SU-DHL-6 (cell line): ENCODE measurements around the gene LRFN5.
A peak's percentile ranks its signal among the peaks of the same experiment; 100 is the strongest.

ENCODE experiments used
- H2AFZ ChIP-seq: fragments of 200-600 bp; sonication (generic); 2 replicates; pipeline ENCODE4 v1.6.1; 2014; ENCODE audit warnings: low read depth, mild to moderate bottlenecking, moderate library complexity, mixed read lengths, antibody characterized with exemption, low read length; ENCODE audit not compliant: severe bottlenecking
- H3F3A ChIP-seq: fragments of 200-600 bp; shearing (Covaris generic); 2 replicates; pipeline ENCODE4 v1.6.0; 2016; ENCODE audit warnings: antibody characterized with exemption, mild to moderate bottlenecking; ENCODE audit not compliant: insufficient read depth
- H3K27ac ChIP-seq: fragments of 200-600 bp; sonication (generic); 2 replicates; pipeline ENCODE4 v1.5.1; 2016; ENCODE audit warnings: low read depth, mild to moderate bottlenecking, low read length, moderate library complexity, mixed read lengths
- H3K27me3 ChIP-seq: fragments of 200-600 bp; sonication (generic), shearing (Covaris generic); 2 replicates; pipeline ENCODE4 v1.6.0; 2014; ENCODE audit warnings: mild to moderate bottlenecking, low read length
- H3K36me3 ChIP-seq: fragments of 200-600 bp; sonication (generic); 2 replicates; pipeline ENCODE4 v1.6.1; 2014; ENCODE audit warnings: mild to moderate bottlenecking, low read length, mixed read lengths
- H3K4me2 ChIP-seq: fragments of 300-600, 200-600 bp; shearing (Covaris generic), sonication (generic); 2 replicates; pipeline ENCODE4 v1.6.0; 2014; ENCODE audit warnings: low read length, low read depth, mild to moderate bottlenecking; ENCODE audit not compliant: poor library complexity, severe bottlenecking
- H3K4me3 ChIP-seq: fragments of 200-600 bp; sonication (generic); 2 replicates; pipeline ENCODE4 v1.5.1; 2014; ENCODE audit warnings: antibody characterized with exemption, low read length, mild to moderate bottlenecking, mixed read lengths; ENCODE audit not compliant: insufficient read depth, poor library complexity, severe bottlenecking
- H3K79me2 ChIP-seq: fragments of 200-600 bp; sonication (generic); 2 replicates; pipeline ENCODE4 v1.6.1; 2014; ENCODE audit warnings: mild to moderate bottlenecking, low read length, moderate library complexity; ENCODE audit not compliant: insufficient read depth
- H3K9ac ChIP-seq: fragments of 200-600 bp; sonication (generic); 2 replicates; pipeline ENCODE4 v1.7.0; 2014; ENCODE audit warnings: mild to moderate bottlenecking, low read length
- H3K9me2 ChIP-seq: fragments of 200-600 bp; sonication (generic); replicated peaks from 2 replicates; pipeline ENCODE4 v1.6.1; 2014; ENCODE audit warnings: low read length; ENCODE audit not compliant: insufficient read depth
- H3K9me3 ChIP-seq: fragments of 200-600 bp; sonication (generic); 2 replicates; pipeline ENCODE4 v1.6.1; 2014; ENCODE audit warnings: low read length, mixed read lengths; ENCODE audit not compliant: insufficient read depth
- H4K20me1 ChIP-seq: fragments of 200-600 bp; sonication (generic); 2 replicates; pipeline ENCODE4 v1.6.1; 2014; ENCODE audit warnings: low read depth, mild to moderate bottlenecking, antibody characterized with exemption, low read length, moderate library complexity, mixed read lengths
- EZH2phosphoT487 ChIP-seq: fragments of 200-600 bp; sonication (generic), shearing (Covaris generic); conservative IDR thresholded peaks from 2 replicates; pipeline ENCODE4 v1.6.1; 2018; ENCODE audit warnings: mild to moderate bottlenecking, antibody characterized with exemption, low read length, moderate library complexity, mixed read lengths
- TF ChIP-seq, protein P1 (sequence below): fragments of 200-600 bp; sonication (generic); IDR thresholded peaks from one replicate; pipeline ENCODE4 v1.5.1; 2017; ENCODE audit warnings: antibody characterized with exemption, mild to moderate bottlenecking, low read length, moderate library complexity; ENCODE audit not compliant: insufficient read depth, poor library complexity, severe bottlenecking

LRFN5 gene

GRCh38 chr14:41805633-41806032 is 199.0 kb downstream of the LRFN5 start:
- Histone ChIP-seq H3K27me3 (no peaks in the 10 kb centered on the region), H3K9me3 (no peaks in the 10 kb centered on the region), H3K27ac (no peak overlapping the region), H2AFZ (peak overlapping the region; percentile 79), H3F3A (no peaks in the 10 kb centered on the region), H4K20me1 (no peaks in the 10 kb centered on the region), H3K79me2 (no peaks in the 10 kb centered on the region), H3K9ac (no peak overlapping the region), H3K9me2 (no peaks in the 10 kb centered on the region), H3K4me2 (no peak overlapping the region), H3K4me3 (no peak overlapping the region), H3K36me3 (no peaks in the 10 kb centered on the region)
- TF ChIP-seq, protein P1, sequence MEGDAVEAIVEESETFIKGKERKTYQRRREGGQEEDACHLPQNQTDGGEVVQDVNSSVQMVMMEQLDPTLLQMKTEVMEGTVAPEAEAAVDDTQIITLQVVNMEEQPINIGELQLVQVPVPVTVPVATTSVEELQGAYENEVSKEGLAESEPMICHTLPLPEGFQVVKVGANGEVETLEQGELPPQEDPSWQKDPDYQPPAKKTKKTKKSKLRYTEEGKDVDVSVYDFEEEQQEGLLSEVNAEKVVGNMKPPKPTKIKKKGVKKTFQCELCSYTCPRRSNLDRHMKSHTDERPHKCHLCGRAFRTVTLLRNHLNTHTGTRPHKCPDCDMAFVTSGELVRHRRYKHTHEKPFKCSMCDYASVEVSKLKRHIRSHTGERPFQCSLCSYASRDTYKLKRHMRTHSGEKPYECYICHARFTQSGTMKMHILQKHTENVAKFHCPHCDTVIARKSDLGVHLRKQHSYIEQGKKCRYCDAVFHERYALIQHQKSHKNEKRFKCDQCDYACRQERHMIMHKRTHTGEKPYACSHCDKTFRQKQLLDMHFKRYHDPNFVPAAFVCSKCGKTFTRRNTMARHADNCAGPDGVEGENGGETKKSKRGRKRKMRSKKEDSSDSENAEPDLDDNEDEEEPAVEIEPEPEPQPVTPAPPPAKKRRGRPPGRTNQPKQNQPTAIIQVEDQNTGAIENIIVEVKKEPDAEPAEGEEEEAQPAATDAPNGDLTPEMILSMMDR, result no peak
- TF ChIP-seq EZH2phosphoT487, result no peak

DNA sequence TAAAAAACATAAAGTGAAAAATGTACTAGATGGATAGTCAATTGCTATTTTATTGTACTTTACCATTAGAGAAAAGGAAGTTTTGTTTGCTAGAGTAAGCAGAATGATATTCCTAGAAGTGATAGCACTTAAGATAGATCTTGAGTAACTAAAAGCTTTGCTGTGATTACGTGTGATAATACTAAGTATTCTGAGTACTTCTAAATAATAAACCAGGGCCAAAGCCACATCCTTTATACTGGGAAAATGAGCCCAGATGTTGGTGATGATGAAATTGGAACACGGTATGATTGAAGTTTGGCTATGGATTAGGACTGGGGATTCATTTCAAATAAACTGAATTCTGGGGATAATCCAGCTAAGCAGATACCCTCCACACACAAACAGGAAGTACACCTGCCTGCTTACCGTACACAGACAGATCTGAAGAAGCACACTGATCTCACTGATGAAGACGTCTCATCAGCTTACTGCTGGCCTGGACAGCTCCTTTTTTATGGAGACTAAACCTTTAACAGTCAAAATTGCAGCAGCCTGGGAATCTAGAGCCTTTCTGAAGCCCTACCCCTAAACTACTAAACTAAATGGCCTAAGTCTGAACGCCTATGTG is 199.8 kb downstream of the LRFN5 start:
- H3F3A ChIP-seq, result no peaks in the 10 kb centered on the region
- TF ChIP-seq, protein P1, result no peak
- TF ChIP-seq EZH2phosphoT487, result no peak
- H3K27me3 ChIP-seq, result no peaks in the 10 kb centered on the region
- no peaks in the 10 kb centered on the region for H4K20me1 ChIP-seq
- no peaks in the 10 kb centered on the region for H3K79me2 ChIP-seq
- no peak overlapping the region for H3K27ac ChIP-seq
- H3K9me2 ChIP-seq, result no peaks in the 10 kb centered on the region
- H3K36me3 ChIP-seq, result no peaks in the 10 kb centered on the region
- H3K9me3 ChIP-seq, result no peaks in the 10 kb centered on the region
- H3K4me2 ChIP-seq, result no peak overlapping the region
- no peak overlapping the region for H3K9ac ChIP-seq
- H2AFZ ChIP-seq, result peak overlapping the region; percentile 79
- H3K4me3 ChIP-seq, result no peak overlapping the region

- Histone ChIP-seq H3K27me3 (no peaks in the 10 kb centered on the region), H2AFZ (no peak overlapping the region), H3K79me2 (no peaks in the 10 kb centered on the region), H3K9me2 (no peaks in the 10 kb centered on the region), H3K36me3 (no peaks in the 10 kb centered on the region), H3F3A (no peaks in the 10 kb centered on the region; the same call in 1 of the 2 replicates), H4K20me1 (no peaks in the 10 kb centered on the region), H3K4me2 (no peak overlapping the region), H3K4me3 (no peak overlapping the region), H3K9ac (no peak overlapping the region), H3K27ac (no peak overlapping the region), H3K9me3 (no peaks in the 10 kb centered on the region)
- TF ChIP-seq, protein P1, result no peak
Observed at GRCh38 chr14:41810362-41810761, 203.7 kb downstream of the LRFN5 start.
